ENCODE results near the gene CCNK.

CCNK gene

DNA sequence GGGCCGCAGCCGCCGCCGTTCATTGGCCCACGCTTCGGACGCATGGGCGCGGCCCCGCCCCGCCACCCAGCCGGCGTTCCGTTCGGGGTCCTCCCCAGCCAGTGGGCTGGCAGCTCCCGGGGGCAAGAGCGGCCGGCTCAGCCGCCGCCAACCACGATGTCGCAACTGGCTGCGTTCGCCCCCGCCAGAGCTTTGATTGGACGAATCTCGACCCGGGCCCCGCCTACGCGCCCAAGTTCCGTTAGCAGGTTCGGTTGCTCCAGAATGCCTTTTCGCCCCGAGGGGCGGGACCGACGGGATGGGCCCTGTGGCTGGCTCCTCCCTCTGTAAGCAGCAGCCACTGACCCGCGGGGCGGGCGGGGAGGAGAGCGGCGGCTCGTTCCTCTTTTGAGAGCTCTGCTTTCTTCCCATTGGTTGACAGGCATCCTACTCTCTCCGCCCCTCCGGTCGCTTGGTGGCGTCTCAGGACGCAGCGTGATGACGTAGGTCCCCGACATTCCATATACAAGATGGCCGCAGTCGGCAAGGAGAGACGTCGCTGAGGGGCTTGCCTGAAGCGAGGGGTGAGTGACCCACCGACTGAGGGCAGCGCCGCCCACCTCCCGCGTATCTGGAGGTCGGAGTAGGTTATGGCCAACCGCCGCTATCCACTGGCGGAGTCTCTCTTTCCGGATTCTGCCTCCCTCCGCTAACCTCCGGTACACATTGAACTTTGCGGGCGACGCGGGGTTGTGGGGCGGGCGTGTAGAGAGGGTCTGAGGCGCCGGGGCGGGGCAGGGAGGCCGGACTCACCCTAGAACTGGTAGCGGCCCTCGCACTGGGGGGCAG is at the start of gene CCNK:
Gene CCNK, plus strand, starts transcription at position 493 of the 828 bp plus-strand sequence. CDS start 11,269 bp downstream, outside the sequence.
- DNase-seq, result peak; percentile 99

DNA sequence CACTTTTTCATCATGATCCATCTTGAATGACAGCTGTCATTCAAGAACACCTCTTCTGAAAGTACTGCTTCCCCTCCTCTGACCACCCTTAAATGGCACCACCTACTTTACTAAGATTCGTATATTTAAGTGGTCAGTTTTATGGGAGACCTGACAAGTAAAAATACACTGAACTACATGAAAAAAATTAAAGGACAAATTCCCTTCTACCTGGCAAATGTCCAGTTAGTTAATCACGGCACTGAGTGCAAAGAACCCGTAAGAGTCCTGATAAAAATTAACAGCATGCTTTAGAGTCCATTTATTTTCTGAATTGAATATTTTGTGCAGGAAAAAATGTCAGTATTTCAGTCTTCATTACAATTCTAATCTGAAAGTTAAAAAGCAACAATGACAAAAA is 49.2 kb upstream of the CCNK start:
- no peak for DNase-seq

DNA sequence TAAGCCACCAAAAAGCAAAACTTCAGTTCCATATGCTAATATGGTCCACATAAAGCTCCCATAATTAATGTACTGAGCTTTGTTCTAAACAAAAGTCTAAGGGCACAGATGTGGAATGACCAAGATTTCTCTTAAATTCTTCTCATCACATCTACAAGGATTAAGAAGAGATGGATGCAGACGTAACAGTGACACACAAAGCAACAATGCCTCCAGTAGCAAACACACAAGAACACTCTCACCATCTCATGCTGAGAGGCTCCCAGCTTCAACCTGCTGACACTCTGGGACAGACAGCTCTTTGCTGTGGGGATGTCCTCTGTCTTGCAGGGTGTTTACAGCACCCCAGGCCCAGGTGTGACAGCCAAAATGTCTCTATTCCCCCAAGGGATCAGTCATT is 48.7 kb upstream of the CCNK start:
- DNase-seq, result no peak

DNA sequence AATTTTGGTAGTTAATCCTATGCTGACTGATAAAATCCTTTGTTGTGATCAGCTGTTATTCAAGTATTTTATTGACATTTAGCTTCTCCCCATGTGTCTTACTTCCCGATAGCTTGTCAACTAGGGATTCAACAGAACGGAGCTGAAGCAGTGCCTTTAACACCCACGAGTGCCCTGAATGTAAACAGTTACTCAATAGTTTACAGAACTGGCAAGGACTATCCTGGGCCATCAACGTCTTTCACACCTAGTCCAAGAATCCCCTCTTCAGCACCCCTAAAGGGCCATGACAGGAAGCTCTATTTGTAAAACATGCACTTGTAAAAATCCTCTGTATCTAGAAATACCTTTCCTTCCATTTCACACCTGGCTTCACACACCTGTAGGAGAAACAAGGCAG is 45.9 kb upstream of the CCNK start:
- no peak for DNase-seq

DNA sequence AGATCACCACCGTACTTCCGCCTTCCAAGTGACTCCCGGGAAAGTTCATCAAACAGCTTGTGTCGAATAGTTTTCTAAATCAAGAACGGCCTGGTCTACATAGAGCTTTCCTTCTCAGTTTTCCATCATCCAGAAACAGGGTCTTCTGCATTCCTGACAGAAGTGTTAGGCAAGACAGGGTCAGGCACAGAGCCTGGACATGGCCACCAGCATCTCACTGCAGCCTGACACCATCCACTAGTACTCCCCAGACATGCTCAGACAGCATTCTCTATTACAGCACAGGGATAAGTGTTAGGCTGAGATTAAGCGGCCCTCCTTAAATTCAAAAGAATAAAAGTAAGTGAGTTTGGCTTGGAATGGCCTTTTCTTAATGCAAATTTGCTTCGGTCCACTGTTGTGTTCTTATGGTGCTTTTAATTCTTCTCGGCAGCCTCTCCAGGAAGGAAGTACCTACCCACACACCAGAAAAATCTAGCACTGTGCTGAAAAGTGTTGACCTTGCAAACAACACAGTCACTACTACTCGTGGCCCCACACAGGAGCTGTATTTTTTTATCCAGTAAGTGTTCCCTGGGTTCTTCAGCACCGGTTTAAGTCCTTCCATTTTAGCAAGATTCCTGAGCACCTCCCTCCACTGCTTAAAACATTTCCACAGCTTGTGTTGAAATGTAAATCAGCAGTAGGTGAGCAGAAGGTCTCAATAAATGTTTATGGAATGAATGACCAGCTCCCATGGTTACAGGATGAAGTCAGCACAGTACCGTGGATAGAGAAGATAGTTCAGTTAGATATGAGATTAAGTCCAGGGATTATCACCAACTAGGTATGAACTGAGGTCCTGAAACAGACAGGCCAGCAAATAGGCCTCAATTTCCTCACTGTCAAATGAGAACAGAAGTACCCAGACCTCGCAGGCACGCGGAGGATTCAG is 44.7 kb upstream of the CCNK start:
- DNase-seq, result no peak

DNA sequence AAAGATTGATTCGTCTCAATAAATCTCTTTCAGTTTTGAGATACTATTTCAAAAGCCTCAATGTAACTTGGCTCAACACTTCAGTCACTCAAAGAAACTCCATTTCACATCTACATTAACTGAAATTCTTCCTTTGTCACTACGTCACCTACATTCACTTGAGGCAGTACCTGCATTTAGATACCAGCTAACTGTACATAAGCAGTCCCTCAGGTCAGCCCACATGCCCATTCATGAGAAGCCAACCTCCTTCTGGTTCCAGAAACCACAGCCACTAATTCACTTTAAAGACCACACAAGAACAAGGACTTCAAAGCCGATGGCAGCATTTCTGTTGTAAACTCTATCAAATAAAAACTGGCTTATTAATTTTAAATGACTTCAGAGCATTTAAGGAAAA is 43.5 kb upstream of the CCNK start:
- DNase-seq, result no peak

DNA sequence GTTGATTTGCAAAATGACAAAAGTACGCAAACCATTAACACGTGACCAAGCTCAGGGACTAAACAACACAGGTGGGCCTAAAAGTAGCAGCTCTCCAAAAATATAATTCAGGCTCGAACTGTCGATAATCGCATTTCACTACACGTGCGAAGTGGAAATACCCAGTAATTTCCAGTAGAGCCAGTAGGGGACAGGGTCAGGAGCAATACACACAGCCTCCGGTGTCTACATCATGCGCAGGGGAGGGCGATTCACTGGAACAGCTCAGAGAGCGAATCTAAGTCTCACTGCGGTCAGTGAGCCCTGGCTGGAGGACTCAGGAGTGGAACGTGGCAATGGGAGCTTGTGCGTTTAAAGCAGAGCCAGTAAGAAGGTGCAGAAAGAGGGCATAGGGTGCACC is 40.9 kb upstream of the CCNK start:
- DNase-seq, result no peak

DNA sequence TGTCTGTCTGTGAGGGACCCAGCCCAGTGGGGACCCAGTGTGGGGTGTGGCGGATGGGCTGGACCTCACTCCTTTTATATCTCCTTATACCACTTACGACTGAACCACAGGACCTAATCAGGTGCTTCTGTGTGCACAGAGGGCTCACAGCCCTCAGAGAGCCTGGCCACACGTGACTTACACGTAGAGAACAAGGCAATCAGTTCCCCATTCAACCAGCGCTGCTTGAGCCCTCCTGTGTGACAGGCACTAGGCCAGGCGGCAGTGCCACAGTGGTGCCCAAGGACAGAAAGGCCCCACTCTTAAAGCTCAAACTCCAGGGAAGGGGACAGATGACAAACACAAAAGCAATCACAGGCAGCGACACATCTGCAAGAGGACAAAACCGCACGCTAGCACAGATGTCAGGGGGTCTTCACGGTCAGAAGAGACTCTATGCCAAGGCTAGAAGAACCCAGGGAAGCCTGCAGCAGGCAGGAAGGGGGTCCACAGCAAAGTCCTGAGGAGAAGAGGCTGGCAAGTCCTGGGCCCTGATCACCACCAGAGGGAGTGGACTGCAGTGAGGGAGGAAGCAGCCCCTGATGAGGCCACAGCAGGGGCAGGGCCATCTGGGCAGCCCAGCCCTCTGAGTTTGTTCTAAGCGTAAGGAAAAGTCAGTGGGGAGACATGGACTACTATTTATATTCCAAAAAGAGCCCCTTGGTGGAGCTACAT is 39.9 kb upstream of the CCNK start:
- DNase-seq, result no peak

DNA sequence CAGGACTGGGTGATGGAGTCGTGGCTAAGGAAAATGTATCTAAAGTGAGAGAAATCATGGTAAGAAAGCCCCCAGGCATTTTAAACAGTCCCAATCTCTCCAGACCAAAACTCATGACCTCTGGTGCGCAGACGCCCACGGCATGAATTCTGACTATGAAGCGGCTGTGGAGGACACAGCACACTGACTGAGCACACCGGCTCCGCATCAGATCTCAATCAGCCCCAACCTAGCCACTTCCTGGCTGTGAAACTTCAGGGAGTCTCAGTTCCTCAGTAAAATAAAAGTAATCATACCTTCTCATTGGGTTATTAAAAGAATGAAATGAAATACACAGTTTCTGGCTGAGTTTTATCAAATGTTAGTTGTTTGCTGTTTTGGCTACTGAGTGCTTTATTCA is 39.3 kb upstream of the CCNK start:
- no peak for DNase-seq

DNA sequence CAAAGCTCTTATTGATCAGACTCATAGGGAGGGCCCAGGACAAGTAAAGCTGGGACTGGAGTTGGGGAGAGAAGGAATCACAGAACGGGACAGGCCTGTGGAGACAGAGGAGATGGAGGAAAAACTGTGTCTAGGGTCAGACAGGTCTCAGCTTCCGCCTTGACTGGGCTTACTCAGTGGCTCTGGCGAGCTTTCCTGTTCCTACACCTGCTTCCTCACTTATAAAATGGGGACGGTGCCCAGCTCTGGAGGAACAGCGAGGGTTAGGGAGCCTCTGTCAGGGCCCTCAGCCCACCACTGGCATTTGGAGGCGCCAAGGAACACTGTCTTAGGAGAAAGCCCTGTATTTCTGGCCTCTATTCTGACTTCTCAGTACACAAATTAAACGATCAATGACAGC is 35.3 kb upstream of the CCNK start:
- no peak for DNase-seq

DNA sequence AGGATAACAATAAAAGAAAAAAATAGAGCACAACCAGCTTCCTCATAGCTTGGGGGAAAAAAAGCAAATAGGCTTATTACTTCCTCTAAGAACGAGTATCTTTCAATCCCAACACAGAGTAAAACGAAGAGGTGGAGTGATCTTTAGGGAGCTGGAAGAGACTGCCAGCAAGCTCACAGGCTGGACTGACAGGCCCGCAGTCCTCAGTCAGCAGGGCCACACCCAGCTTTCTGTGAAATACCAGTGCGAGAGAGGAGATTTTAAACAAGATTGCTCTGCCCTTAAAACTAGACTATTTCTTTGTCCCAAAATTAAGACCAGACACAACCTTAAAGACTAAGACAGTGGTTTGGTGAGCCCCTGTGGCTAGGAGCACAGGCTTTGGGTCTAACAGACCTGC is 33.5 kb upstream of the CCNK start:
- DNase-seq, result no peak

DNA sequence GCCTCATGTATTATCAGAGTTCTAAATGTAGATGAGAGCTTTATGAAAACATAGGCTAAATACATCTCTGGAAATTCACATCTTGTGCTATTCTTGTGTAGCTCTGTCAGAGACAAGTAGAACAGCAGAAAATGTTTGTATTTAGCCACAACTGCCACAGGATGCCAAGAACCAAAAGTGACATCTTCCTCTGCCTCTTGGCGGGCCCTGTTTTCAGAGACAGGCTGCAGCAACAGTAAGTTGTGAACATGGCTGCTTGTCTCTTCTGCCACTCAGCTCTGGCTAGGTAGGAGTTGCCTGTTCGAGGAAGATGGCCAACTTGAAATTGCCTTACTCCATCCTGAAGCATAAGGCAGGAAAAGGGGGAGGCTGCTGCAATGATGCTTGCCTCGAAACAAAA is 30.9 kb upstream of the CCNK start:
- no peak for DNase-seq

DNA sequence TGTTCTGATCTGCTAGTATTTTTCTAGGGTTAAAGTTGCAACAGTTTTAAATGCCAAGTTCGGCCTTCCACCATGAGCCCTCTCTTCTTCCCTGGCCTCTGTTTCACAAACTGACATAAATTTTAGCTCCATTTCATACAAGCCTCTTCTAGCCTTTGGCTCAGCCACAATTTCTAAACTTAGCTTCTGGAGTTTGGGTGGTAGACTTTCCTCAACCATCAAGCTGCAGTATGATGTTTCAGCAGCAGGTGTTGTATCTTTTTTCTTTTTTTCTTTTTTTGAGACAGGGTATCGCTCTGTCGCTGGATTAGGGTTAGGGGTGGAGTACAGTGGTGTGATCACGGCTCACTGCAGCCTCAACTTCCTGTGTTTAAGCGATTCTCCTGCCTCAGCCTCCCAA is 30.0 kb upstream of the CCNK start:
- no peak for DNase-seq

DNA sequence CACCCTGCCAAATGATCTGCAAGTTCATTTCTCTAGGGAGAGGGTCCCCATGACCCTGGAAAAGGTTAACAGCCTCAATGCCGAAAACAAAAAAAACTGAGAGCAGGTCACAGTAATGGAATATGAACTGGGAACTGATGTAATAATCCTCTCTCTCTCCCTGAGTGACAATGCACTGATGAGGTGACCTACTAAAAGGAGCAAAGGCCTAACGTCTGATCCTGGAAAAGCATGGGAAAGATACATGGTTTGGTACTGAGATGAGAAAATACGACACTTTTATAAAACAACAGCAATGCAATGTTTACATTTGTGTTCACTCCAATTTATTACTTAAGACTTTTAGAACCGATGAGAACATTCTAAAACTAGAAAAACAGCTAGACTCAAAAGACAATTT is 28.2 kb upstream of the CCNK start:
- no peak for DNase-seq

DNA sequence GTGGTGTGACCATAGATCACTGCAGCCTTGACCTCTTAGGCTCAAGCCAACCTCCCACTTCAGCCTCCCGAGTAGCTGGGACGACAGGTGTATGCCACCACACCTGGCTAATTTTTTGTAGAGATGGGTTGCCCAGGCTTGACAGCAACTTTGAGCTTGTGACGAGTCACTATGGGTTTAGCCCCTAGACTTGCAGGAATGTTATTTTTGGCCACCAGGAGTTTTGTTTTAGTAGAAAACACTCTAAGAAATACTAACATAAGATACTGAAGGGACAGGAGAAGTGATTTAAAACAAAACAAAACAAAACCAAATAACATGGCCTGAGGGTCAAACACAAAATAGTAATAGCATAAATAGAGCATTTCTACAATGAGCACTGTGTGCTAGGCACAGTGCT is 27.0 kb upstream of the CCNK start:
- DNase-seq, result no peak

DNA sequence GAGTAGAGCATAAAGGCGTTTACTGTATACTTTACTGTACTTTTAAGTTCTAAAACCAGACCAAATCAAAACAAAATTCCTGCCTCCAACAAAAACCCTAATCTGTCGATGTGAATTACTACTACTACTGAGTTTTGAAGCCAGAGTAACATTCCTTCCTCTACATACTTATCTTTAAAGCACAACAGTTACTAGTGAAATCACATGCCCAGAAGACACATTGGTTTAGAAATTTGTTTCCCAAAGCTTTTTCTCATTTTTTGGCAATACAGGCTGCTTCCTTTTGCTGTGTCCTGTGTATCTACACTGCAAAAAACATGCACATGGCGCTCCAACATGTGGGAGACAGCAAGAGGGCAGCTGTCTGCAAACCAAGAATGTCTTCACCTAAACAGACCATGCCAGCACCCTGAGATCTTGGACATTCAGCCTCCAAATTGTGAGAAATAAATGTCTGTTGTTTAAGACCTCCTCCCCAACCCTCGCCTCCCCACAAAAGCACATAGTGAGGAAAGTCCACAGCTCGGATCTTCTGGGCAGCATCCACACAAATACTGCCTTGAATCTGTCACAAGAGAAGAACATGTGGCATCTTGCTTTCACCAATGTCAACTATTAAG is 21.6 kb upstream of the CCNK start:
- no peak for DNase-seq

DNA sequence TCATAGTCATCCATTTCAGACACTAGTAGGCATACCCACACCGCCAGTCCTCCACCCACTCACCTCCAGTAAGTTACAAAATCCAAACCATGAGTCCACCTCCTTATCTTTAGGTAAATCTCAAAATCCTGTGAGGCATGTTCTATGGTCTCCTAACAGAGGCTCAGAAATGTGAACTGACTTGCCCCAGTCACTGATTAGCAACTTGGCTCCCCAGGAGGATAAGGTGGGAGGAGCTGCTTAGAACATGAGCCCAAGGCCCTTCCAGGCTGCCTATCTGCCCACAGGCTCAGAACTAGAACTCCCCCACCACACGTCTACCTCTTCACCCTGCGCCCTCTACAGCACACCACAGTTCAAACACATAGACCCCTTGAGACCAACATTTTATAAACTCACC is 20.4 kb upstream of the CCNK start:
- no peak for DNase-seq

DNA sequence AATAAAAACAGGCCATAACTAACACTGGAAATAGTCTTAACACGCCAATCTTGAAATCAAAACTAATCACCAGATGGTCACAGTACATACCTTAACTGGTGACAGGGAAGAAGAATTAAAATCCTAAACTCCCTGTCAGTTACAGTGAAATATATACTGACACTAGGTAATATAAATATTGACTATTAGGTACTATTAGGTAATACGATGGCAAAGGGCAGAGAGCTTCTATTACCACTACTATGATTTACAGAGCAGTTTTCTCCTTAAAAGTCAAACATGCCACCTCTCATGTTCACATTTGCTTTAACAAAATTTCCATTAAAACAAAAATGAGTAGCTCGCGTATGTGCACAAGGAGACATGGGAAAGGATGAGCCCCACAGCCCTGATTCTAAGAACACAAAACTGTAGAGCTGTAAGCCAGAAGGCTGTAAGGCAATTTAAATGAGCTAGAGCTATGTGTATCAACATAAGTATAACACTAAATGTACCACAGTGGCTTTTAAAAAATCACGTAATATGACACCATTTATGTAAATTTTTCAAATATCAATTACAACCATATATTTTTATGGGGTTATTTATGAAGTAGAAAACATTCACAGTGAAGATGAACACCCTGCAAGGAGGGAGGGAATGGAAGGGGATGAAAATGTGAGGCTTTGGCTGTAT is 19.7 kb upstream of the CCNK start:
- no peak for DNase-seq

DNA sequence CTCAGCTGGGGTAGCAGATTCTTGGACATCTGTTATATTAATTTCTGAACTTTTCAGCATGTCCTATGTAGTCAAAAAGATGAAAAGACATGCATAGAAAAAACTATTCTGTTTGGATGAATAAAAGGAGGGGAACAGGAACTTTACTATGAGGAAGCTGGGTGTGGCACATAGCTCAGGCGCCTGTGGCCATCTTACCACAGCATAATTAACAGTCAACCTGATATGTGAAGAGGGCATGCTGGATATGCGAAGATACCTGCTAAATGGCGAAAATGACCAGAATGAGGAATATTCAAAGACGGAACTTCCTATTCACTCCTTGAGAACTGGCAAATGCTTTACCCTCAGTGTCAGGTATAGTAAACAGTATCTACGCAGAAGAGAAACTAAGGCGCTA is 19.0 kb upstream of the CCNK start:
- DNase-seq, result no peak

DNA sequence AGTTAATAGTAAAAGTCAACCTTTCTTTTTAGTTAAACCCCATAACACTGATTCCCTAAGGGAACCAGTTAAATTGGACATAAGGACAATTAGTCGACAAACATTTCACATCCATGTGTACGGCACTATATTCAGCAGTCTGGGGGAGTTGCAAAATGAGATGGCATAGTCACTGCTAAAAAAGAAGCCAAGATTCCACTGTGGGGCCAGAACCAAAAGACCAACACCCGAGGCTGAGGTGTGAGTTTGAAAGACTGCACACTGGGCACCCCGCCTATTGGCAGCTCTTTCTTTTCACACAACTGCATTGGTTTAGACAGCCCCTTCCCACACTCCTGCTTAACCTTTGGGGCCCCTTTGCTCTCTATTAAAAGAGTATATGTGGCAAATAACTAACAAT is 17.2 kb upstream of the CCNK start:
- DNase-seq, result no peak

DNA sequence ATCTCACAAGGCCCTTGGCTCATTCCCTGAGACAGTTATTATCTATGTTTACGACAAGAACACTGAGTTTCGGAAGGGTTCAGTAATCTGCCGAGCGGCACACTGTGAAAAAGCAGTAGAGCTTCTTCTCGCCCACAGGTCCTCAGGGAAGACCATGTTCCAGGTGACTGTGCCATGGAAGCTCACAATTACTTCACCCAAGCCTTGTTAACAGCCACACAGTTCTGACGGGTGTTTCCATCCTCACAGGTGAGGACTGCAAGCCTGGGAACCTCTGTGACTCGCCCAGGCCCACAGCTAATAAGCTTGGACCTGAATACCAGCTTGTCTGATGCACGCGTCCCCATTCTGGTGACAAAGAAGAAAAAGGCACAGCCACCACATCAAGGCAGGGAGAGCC is 15.9 kb upstream of the CCNK start:
- no peak for DNase-seq

DNA sequence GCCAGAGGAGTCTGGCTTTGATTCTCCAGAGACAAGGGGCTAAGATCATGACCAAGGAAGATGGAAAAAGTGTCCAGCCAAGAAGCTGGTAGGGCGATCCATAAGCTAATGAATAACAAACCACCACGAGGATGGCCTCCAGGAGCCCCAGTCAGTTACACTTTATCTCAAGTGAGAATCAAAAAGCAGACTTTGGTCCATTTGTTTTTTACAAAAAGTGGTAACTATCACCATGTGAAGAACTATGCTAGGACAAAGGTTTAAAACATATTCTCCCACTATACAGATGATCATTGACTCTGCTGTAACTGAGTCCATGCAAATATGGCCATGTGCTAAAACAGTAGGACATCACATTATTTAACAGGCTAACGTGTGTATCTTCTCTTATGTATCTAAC is 14.5 kb upstream of the CCNK start:
- DNase-seq, result no peak
